Pericardium fibroblast (primary cell): Measurements from ENCODE around the gene RGL3. TPM values are rescaled to one million over a fixed set of nuclear protein-coding genes. Genes with fewer than 3 reads are reported as not detected.

Source experiments
- total RNA-seq: library from RNA; depleted of rRNA; stranded (reverse); fragments of >200 nt; gene quantifications from 2 replicates; pipeline ENCODE4 v1.2.3, GENCODE V29; 2015

Gene RGL3
- total RNA-seq: 0.12 TPM in 1 of 2 replicates, not detected in the other

GRCh38 chr19:11418549-11419506 lies at the start of gene RGL3:
TSS of gene RGL3 (minus strand) at chr19:11419314. CDS start at chr19:11419278, 36 bp downstream.

GRCh38 chr19:11435057-11435832 lies 16.1 kb upstream of the RGL3 start, which contains the start of the genes ODAD3 and PRKCSH:
TSS of gene ODAD3 (minus strand) at chr19:11435121. CDS start at chr19:11435016, 105 bp downstream.
TSS of gene PRKCSH (plus strand) at chr19:11435635. CDS start at chr19:11436118, 483 bp downstream.

GRCh38 chr19:11374433-11375142 lies 44.5 kb downstream of the RGL3 start, which contains the start of gene SWSAP1:
TSS of gene SWSAP1 (plus strand) at chr19:11374666. CDS start at chr19:11374681, 15 bp downstream.

GRCh38 chr19:11355160-11356073 lies 63.7 kb downstream of the RGL3 start, which contains the start of gene PLPPR2:
TSS of gene PLPPR2 (plus strand) at chr19:11355432. CDS start at chr19:11357674, 2,242 bp downstream.

GRCh38 chr19:11346104-11346940 lies 72.8 kb downstream of the RGL3 start, which contains the start of the genes CCDC159 and TMEM205:
TSS of gene CCDC159 (plus strand) at chr19:11346519. CDS start at chr19:11346607, 88 bp downstream.
TSS of gene TMEM205 (minus strand) at chr19:11346268. CDS start at chr19:11345619, 649 bp downstream.

Other genes with a start within 250 kb of the RGL3 start
- 263 and 269 TPM in 2 replicates for gene KANK2, start 221.8 kb downstream of the RGL3 start, total RNA-seq
- gene ANGPTL8, start 179.7 kb downstream of the RGL3 start, total RNA-seq: 0.43 TPM in 1 of 2 replicates, not detected in the other
- 13.5 and 20.3 TPM in 2 replicates for gene DOCK6, start 156.8 kb downstream of the RGL3 start, total RNA-seq
- gene TSPAN16, start 123.2 kb downstream of the RGL3 start, total RNA-seq: not detected in 2 replicates
- 9.9 and 14.2 TPM in 2 replicates for gene RAB3D, start 79.7 kb downstream of the RGL3 start, total RNA-seq
- 80.3 and 137 TPM in 2 replicates for gene TMEM205, start 73.0 kb downstream of the RGL3 start, total RNA-seq
- 10.4 and 23.8 TPM in 2 replicates for gene CCDC159, start 72.8 kb downstream of the RGL3 start, total RNA-seq
- 33.5 and 50.5 TPM in 2 replicates for gene PLPPR2, start 63.9 kb downstream of the RGL3 start, total RNA-seq
- gene SWSAP1, start 44.6 kb downstream of the RGL3 start, total RNA-seq: 1.2 and 3.9 TPM in 2 replicates
- 5.9 and 8.8 TPM in 2 replicates for gene EPOR, start 35.0 kb downstream of the RGL3 start, total RNA-seq
- gene ODAD3, start 15.8 kb upstream of the RGL3 start, total RNA-seq: 0.09 and 0.23 TPM in 2 replicates
- gene PRKCSH, start 16.3 kb upstream of the RGL3 start, total RNA-seq: 238 and 256 TPM in 2 replicates
- not detected in 2 replicates for gene ELAVL3, start 61.7 kb upstream of the RGL3 start, total RNA-seq
- 3.6 and 3.9 TPM in 2 replicates for gene ZNF653, start 86.5 kb upstream of the RGL3 start, total RNA-seq
- 39.7 and 61.2 TPM in 2 replicates for gene ECSIT, start 109.8 kb upstream of the RGL3 start, total RNA-seq
- gene CNN1, start 119.5 kb upstream of the RGL3 start, total RNA-seq: 12.2 and 33.3 TPM in 2 replicates
- 42.6 and 44.1 TPM in 2 replicates for gene ELOF1, start 139.9 kb upstream of the RGL3 start, total RNA-seq
- not detected in 2 replicates for gene ACP5, start 158.3 kb upstream of the RGL3 start, total RNA-seq
- 9.4 and 9.5 TPM in 2 replicates for gene ZNF627, start 178.2 kb upstream of the RGL3 start, total RNA-seq